AG08395 (cell line): ENCODE data around the gene CCDC137.

Source experiments
- DNase-seq: peaks from one replicate; pipeline ENCODE4 v3.0.0; 2012; ENCODE audit warnings: mixed read lengths, low spot score

The CCDC137 gene

DNA sequence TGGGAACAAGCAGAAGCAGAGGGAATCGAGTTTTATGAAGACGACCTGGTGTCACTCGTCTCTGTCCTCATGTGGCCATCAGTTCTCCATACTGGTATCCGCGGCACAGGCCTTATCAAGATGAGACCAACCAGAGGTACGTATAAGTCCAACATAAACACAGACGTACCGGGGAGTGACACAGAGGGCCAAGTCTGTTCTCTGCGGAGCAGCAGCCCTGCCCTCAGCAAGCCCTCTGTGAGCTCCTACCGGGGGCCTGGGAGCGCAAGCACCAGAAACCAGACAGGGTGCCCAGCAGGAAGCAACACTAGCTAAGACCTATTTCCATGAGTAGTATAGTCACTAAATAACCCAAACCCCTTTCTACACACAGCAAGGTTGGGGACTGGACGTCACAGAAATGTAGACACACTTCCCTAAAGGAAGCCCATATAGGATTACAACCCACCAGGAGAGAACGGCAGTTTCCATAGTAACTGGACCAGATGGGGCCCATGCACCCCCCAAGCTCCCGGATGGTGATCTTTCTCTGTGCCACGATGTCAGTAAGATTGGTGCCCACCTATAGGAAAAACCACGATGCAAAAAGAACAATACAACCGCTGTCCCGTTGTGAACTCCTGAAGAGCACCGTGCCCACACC, 16.1 kb downstream of the CCDC137 start:
- no peak for DNase-seq

DNA sequence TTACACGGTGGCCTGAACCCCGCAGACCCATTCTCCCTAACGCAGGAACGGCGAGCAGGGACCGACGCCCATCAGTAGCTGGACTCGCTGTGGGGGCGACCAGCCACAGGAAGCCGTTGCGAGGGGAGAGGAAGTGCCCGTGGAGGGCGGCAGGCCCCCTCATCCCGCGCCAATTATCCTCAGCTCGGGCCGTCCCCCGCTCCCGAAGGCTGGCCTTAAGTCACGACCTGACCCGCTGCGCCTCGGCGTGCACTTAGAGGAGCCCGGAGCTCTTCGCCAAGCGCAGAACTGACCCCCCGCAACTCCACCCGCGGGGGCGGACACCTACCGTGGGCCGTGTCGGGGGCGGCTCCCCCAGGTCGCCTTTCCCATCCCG, 16.7 kb downstream of the CCDC137 start:
- no peak for DNase-seq

DNA sequence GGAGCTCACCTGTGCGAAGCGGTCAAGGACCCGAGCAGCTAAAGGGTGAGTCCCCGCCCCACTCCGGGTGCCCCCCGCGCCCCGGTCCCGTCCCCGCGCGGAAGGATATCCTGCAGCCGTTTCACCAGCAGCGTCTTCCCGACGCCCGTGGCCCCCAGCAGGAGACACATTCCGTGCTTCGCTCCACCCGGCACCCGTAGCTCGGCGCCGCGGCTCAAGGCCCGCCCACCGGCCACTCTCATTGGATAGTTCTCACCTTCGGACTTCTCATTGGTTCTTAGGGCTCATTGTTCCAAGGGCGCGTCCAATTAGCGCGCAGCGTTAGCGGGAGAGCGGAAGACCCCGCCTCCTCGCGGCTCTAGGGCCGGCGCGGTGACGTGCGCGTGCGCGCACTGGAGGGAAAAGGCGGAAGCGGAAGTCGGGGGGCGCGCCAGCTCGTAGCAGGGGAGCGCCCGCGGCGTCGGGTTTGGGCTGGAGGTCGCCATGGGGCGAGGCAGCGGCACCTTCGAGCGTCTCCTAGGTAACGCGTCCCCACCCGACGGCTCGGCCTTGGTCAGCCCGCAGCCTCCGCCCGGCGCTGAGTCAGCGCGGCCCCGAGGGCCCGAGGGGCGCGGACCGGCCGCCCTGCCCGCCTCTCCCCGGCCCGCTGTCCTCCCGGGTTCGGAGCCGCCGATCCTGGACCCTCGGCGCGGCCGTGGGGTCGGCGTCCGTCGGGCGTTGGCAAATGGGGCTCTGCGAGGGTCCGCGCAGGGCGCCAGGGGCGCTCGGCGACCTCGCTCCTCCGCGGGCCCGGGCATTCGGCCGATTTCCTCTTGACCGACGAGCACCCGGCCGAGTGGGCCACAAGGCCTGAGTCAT, 17.3 kb downstream of the CCDC137 start, which contains the start of the genes ARL16 and HGS:
Gene ARL16 (minus strand): TSS at position 214 of the 858 bp plus-strand sequence. CDS start 44 bp downstream, at position 170.
Gene HGS (plus strand): TSS at position 428 of the 858 bp plus-strand sequence. CDS start 56 bp downstream, at position 484.
- peak; percentile 100 for DNase-seq

DNA sequence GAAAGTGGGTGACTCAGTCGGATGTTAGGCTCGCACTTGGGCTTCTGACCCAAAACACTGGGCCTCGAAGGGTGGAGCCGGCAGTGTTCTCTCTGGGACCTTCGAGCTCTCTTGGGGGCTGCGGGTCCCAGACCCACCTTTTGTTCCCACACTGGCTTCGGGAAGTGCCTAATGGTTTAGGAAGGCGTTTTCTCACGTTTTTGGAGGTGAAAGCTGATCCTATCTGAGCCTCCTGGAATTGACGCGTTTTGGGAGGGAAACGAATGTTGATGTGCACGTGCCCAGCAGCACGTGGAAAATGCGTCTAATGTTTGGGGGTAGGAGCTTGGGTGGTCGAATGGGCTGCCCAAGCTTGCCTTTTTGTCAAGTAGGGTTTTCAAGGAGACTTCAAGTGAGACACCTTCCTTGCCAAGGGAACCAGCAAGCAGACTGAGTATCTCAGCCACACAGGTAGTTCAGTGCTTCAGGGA, 17.9 kb downstream of the CCDC137 start:
- peak; percentile 89 for DNase-seq

DNA sequence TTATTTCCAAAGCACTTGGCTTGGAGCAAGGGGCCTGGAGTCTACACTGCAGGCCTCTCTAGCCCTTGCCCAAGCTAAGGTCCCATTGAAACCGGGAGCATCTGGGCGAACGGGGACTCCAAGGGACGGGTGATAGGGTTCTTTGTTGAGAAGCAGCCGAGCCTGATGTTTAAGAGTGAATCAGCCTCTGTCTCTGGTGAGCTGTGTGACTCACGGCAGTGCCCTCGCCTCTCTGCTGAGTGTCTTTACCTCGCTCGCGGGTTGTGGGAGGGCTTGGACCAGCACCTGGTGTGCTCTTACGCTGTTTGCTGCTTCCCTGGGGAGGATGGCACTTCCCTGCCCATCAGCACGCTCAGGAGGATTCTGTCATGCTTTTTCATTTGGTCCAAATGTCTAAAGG, 18.6 kb downstream of the CCDC137 start:
- DNase-seq: peak; percentile 69

DNA sequence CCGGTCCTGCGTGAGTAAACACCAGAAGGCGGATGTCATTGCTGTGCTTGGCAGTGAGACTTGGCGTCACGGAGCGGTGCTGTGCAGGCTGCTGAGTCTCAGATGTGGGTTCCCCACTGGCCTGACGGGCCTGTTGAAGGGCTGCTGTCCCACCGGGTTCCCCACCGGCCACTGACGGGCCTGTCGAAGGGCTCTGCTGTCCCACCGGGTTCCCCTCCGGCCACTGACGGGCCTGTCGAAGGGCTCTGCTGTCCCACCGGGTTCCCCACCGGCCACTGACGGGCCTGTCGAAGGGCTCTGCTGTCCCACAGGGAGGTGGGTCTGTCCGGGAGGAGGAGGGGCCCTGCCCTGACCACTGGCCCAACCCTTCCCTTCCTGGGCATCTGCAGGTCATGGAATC, 20.1 kb downstream of the CCDC137 start:
- no peak for DNase-seq

DNA sequence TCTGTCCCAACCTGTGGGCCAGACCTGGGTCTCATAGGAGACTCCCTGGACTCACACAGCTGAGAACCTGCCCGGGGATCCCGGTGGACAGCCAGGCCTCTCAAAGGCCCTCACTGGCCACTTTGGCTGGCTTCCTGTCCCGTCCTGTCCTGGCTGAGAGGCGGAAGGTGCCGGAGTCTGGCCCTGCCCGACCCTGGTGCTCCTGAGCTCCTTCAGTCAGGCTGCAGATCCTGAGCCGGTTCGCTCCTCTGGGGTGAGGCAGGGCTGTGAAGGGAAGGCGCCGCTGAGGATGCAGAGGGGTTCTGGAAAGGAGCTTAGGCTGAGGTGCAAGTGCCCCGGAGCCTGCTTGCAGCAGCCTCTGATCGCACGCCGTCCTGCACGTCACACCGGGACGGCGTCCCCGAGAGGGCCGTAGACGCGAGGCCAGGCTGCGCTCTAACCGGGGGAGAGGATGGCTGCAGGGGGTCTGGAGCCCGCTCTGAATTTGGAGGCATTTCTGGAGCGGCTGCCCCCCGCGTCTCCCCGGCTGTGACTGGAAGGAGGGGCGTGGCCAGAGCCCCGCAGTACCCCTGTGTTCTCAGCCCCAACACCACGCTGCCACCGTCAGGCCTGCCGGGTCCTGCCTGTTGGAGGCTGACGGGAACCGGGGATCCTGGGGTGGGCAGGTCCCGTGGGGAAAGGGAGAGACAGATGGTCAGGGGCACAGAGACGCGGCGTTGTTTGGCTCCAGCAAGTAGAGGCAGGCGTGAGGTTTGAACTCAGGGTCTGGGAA, 21.4 kb downstream of the CCDC137 start:
- no peak for DNase-seq

DNA sequence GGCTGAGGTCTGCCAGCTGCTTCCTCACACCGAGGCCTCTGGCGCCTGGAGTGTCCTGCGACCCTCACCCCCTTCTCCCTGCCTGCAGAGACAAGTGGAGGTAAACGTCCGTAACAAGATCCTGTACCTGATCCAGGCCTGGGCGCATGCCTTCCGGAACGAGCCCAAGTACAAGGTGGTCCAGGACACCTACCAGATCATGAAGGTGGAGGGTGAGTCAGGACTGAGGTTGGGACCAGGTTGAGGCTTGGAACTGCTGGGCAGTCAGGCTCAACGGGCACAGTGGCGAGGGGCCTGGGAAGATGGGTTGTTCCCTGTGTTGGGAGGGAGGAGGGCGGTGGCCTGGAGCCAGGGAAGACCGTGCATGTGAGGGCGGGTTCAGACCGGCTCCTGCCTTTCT, 22.1 kb downstream of the CCDC137 start:
- no peak for DNase-seq

DNA sequence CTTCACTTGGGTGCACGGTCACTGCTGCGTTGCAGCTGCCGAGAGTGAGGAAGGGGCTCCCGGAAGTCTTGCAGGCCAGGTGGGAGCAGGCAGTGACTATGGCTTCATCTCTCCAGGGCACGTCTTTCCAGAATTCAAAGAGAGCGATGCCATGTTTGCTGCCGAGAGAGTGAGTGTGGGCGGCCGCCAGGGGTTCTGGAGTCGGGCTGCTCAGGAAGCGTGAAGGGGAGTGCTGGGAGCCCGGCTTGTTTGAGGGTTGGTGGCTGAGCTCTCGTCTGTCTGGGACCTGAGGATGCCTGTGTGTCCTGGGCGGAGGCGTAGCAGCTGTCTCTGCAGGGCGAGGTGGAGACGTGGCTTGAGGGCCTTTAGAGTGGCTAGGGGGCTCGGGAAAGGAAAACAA, 23.5 kb downstream of the CCDC137 start:
- no peak for DNase-seq

DNA sequence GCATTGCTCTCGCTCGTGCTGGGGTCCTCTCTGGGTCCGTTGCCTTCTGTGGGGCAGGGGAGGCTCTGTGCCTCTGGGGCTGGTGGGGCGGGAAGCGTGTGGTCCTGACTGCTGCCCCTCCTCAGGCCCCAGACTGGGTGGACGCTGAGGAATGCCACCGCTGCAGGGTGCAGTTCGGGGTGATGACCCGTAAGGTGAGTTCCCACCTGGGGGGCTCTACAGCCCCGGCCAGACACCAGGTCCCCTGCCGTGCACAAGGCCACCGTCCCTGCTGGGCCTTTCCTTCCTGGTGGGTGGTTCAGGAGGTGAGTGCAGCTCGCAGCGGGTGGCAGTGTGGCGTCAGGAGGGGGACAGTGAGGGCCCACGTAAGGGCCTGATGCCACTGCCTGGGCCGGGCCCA, 24.0 kb downstream of the CCDC137 start:
- no peak for DNase-seq

DNA sequence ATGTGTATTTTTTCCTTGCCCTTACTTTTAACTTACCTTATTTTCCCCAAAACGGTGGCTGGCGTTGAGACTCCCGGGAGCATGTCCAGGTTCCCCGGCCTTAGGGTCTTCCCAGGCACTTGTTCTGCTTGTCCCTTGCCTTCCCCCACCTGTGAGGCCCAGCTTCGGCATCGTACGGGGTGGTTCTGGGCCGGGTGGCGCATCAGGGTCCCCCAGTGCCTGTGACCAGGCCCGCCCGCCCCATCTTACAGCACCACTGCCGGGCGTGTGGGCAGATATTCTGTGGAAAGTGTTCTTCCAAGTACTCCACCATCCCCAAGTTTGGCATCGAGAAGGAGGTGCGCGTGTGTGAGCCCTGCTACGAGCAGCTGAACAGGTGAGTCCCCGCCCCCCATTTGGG, 24.7 kb downstream of the CCDC137 start:
- no peak for DNase-seq

DNA sequence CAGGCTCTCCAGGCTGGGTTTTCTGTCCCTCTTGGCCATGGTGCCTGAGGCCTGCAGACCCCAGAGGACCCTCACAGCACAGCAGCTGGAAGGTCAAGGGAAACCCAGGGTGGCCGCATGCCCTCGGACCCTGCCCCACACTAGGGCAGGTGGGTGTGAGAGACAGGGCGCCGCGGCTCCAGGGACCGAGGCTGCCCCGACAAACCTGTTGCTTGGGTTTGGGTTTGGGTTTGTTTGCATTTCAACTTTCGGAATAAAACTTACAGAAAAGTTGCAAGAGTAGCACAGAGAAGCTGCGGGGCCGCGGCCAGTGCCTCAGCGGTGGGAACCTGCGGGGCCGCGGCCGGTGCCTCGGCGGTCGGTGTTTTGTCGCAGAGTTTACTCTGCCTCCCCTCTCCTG, 25.1 kb downstream of the CCDC137 start:
- no peak for DNase-seq

DNA sequence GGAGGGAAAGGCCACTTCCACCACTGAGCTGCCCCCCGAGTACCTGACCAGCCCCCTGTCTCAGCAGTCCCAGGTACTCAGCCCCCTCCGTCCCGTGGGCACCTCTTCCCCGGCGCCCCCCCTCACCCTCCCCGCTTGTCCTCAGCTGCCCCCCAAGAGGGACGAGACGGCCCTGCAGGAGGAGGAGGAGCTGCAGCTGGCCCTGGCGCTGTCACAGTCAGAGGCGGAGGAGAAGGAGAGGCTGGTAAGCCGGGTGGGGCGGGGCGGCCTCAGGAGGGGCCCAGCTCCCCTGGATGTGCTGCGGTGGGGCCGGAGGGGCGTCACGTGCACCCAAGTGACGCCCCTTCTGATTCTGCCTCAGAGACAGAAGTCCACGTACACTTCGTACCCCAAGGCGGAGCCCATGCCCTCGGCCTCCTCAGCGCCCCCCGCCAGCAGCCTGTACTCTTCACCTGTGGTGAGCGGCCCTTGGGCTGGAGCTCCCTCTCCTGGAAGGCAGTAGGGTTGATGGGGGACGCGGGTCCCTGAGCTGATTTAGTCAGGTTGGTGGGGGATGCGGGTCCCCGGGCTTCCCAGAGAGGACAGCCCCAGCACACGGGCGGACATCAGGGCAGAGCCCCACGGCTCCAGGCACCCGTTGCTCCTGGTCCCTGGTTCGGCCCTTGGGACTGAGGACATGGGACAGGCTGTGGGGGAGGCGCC, 27.1 kb downstream of the CCDC137 start:
- no peak for DNase-seq

DNA sequence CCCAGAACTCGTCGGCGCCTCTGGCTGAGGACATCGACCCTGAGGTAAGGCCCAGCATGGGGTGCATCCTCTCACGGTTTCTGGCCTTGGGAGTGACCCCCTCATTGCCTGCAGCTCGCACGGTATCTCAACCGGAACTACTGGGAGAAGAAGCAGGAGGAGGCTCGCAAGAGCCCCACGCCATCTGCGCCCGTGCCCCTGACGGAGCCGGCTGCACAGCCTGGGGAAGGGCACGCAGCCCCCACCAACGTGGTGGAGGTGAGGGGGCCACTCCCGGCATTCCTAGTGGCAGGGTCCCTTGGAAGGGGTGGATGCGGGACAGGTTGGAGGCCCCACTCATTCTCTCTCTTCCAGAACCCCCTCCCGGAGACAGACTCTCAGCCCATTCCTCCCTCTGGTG, 28.3 kb downstream of the CCDC137 start:
- no peak for DNase-seq

DNA sequence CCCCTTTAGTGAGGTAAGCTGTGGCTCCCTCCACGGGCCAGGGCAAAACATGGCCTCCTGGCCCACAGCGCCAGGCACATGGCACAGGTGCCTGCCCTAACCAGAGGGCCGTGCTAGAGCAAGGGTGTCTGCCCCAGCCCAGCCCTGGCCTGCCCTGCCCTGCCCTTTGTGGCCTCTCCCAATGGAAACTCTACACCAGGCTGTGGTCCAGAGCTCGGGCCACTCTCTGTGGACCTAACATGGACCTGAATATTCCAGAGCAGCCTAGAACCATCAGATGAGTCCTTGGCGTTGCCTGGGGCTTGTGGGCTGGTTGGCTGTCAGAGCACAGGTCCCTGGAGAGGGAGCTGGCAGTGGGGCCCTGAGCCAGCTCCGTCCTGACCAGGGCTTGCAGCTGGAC, 28.7 kb downstream of the CCDC137 start:
- no peak for DNase-seq

DNA sequence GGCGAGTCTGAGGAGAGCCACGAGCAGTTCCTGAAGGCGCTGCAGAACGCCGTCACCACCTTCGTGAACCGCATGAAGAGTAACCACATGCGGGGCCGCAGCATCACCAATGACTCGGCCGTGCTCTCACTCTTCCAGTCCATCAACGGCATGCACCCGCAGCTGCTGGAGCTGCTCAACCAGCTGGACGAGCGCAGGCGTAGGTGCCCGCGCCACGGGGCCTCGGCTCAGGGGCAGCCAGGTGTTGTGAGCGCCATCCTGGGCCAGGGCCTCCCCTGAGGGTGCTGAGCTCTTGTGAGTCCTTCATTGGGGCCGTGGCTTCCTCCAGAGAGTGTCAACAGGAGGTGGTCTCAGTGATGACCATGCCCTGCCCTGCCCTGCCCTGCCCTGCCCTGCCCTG, 29.3 kb downstream of the CCDC137 start:
- DNase-seq: no peak

DNA sequence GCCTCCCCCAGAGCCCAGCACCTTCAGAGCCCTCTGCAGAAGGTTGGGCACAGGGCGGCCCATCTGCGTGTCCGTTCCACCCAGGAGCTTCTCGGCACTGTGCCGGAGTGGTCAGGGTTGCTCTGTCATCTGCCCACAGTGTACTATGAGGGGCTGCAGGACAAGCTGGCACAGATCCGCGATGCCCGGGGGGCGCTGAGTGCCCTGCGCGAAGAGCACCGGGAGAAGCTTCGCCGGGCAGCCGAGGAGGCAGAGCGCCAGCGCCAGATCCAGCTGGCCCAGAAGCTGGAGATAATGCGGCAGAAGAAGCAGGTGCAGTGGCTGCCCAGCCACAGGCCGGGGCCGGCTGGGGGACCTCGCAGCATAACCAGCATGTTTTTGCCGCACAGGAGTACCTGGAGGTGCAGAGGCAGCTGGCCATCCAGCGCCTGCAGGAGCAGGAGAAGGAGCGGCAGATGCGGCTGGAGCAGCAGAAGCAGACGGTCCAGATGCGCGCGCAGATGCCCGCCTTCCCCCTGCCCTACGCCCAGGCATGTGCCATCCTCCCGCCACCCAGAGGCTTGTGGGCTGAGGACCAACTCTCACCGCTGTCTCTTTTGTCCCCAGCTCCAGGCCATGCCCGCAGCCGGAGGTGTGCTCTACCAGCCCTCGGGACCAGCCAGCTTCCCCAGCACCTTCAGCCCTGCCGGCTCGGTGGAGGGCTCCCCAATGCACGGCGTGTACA, 29.8 kb downstream of the CCDC137 start:
- no peak for DNase-seq

DNA sequence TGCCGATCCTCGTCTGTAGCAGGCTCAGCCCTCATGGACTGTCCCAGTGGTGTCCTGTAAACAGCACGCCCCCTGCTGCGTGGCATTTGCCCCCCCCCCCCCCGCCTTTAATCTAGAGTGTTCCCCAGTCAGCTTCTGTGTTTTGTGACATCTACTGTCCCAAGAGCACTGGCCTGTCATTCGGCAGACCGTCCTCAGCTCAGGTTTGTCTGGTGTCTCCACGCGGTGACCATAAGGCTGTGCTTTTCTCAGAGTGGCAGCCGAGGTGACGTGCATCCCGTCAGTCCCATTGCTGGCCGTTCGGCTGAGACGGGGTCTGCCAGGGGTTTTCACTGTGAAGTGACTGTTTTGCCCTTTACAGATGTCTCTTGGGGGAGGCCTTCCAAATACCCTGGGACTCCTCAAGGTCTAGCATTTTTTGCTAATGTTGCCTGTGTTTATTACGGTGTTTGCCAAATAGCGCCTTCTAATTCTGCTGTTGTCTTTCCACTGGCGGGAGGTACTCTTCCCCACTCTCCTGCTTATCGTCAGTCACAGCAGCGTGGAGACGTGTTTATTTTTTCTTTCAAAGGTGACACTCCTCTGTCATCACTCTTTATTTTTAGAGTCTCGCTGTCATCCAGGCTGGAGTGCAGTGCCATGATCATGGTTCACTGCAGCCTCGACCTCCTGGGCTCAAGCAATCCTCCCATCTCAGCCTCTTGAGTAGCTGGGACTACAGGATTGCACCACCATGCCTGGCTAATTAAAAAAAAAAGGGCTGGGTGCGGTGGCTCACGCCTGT, 30.9 kb downstream of the CCDC137 start:
- DNase-seq: no peak

DNA sequence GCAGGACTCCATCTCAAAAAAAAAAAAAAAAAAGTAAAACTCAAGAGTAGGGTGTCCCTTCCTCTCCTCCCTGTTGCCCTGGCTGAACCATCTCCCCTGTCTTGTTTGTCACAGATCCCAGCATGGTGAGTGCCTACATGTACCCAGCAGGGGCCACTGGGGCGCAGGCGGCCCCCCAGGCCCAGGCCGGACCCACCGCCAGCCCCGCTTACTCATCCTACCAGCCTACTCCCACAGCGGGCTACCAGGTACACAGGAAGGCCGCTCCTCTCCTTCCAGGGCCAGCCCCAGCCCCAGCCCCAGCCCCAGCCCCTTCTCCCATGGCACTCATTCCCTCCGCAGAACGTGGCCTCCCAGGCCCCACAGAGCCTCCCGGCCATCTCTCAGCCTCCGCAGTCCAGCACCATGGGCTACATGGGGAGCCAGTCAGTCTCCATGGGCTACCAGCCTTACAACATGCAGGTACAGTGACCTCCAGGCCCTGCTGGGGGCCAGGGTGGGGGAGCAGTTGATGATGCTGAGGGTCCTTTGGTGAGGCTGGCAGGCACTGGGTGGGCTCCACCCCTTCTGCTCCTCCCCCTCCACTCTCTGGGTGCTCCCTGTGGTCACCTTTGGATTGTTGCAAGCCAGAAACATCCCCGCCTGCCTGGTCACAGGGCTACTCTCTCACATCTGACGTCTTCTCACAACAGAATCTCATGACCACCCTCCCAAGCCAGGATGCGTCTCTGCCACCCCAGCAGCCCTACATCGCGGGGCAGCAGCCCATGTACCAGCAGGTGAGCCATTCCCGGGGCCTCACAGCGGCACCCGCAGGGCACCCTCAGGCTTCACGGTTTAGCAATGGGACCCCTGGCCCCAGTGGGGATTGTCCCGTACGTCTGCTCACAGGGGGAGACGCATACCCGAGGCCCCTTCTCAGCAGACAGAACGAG, 34.1 kb downstream of the CCDC137 start:
- no peak for DNase-seq
